ENCODE data around the gene CEP85. TPM values are rescaled to one million over a fixed set of nuclear protein-coding genes. Genes with fewer than 3 reads are reported as not detected.

Gene CEP85
- total RNA-seq, 1 donor from 2014 or later = 10.5 TPM

DNA sequence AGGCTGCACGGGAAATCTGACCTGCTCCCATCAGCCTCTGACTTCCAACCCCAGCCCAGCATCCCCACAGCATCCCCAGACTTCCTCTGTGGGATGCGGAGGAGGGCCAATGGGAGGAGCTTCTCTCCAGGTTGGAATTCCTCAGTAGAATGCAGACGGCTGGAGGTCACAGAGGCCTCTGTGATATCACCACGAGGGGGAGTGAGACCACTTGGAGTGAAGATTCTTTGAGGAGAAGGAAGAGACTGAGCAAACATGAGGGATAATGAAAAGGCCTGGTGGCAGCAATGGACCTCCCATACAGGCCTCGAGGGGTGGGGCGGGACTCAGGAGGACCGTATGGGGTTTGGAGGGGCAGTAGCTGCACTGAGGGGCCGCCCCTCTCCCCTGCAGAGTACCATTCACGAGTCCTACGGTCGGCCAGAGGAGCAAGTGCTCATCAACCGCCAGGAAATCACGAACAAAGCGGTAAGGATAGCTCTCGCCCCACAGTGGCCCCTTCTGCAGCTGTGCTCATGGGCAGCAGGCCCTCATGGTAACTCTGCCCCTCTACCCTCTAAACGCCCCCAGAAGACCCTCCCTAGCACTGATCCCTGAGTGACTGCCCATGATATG is 43.5 kb upstream of the CEP85 start, which contains the start of gene CATSPER4:
CATSPER4 (plus strand) TSS at position 230 of the 615 bp plus-strand sequence; CDS start at position 256, 26 bp downstream.
- Histone ChIP-seq H3K4me1 (ENCODE audit: insufficient read depth, low read length) (no peaks in the 10 kb centered on the region), H3K27ac (ENCODE audit: low read depth, low read length) (no peak within 1 kb of the TSS)
- H3K27ac Mint-ChIP-seq (ENCODE audit: unreplicated experiment) = no peak within 1 kb of the TSS

DNA sequence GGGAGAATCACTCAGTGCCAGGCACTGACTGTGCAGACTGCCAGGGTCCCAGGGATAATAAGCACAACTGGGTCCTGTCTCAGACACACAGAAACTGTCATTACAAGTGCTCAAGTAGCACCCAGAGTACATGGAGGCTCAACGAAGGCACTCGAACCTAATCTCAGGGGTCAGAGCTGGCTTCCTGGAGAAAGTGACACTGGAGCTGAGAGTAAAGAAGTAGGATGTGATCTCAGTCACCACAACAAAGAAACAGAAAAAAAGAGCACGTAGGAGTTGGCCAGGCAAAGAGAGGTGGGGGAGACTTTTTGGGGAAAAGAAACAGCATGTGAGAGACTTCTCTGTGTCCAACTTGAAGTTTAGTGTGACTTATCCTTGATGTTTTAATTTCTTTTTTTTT is 42.3 kb upstream of the CEP85 start:
- H3K4me2 ChIP-seq (ENCODE audit: low read length) = no peak overlapping the region
- H3K9ac ChIP-seq (ENCODE audit: low read length) = no peak overlapping the region
- Mint-ChIP-seq H3K4me3 (ENCODE audit: unreplicated experiment) (no peak overlapping the region), H3K4me1 (ENCODE audit: low read depth, unreplicated experiment) (no peaks in the 10 kb centered on the region), H3K27ac (ENCODE audit: unreplicated experiment) (no peak overlapping the region), H3K9me3 (ENCODE audit: unreplicated experiment) (peaks cover 5% of the 10 kb centered on the region), H3K27me3 (ENCODE audit: low read depth, unreplicated experiment) (peaks cover 26% of the 10 kb centered on the region), H3K36me3 (ENCODE audit: low read depth, unreplicated experiment) (peaks cover 2% of the 10 kb centered on the region)
- no peak for TF ChIP-seq EZH2 (IDR thresholded peaks at IDR 0.05; ENCODE audit: insufficient read depth, low read length)
- TF ChIP-seq, protein P1, sequence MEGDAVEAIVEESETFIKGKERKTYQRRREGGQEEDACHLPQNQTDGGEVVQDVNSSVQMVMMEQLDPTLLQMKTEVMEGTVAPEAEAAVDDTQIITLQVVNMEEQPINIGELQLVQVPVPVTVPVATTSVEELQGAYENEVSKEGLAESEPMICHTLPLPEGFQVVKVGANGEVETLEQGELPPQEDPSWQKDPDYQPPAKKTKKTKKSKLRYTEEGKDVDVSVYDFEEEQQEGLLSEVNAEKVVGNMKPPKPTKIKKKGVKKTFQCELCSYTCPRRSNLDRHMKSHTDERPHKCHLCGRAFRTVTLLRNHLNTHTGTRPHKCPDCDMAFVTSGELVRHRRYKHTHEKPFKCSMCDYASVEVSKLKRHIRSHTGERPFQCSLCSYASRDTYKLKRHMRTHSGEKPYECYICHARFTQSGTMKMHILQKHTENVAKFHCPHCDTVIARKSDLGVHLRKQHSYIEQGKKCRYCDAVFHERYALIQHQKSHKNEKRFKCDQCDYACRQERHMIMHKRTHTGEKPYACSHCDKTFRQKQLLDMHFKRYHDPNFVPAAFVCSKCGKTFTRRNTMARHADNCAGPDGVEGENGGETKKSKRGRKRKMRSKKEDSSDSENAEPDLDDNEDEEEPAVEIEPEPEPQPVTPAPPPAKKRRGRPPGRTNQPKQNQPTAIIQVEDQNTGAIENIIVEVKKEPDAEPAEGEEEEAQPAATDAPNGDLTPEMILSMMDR (IDR thresholded peaks at IDR 0.05; ENCODE audit: insufficient read depth, low read depth, low read length) = no peak
- no peaks in the 10 kb centered on the region for H3K79me2 ChIP-seq (ENCODE audit: insufficient read depth, low read length)
- no peak overlapping the region for H2AFZ ChIP-seq (ENCODE audit: low read depth, low read length)
- no peak overlapping the region for H3K4me3 ChIP-seq (ENCODE audit: insufficient read depth, low read depth, low read length)
- H3K9me3 ChIP-seq (ENCODE audit: insufficient read depth, low read depth, low read length) = no peaks in the 10 kb centered on the region
- FAIRE-seq (no peak), DNase-seq (ENCODE audit: low read depth) (no peak)
- no peaks in the 10 kb centered on the region for H3K36me3 ChIP-seq (ENCODE audit: insufficient read depth, low read length)
- H3K27me3 ChIP-seq (ENCODE audit: insufficient read depth, low read length) = peaks cover 10% of the 10 kb centered on the region
- H4K20me1 ChIP-seq (ENCODE audit: insufficient read depth, low read length) = no peaks in the 10 kb centered on the region
- no peak overlapping the region for H3K27ac ChIP-seq (ENCODE audit: low read depth, low read length)
- H3K4me1 ChIP-seq (ENCODE audit: insufficient read depth, low read length) = no peaks in the 10 kb centered on the region

More for the DNA sequence above, 43.5 kb upstream of the CEP85 start, which contains the start of gene CATSPER4:
- Mint-ChIP-seq H3K9me3 (ENCODE audit: unreplicated experiment) (peaks cover 5% of the 10 kb centered on the region), H3K36me3 (ENCODE audit: low read depth, unreplicated experiment) (peaks cover 5% of the 10 kb centered on the region), H3K4me3 (ENCODE audit: unreplicated experiment) (no peak within 1 kb of the TSS), H3K4me1 (ENCODE audit: low read depth, unreplicated experiment) (no peaks in the 10 kb centered on the region), H3K27me3 (ENCODE audit: low read depth, unreplicated experiment) (peaks cover 26% of the 10 kb centered on the region)
- H3K4me3 ChIP-seq (ENCODE audit: insufficient read depth, low read depth, low read length) = no peak within 1 kb of the TSS
- no peaks in the 10 kb centered on the region for H3K36me3 ChIP-seq (ENCODE audit: insufficient read depth, low read length)
- peaks cover 10% of the 10 kb centered on the region for H3K27me3 ChIP-seq (ENCODE audit: insufficient read depth, low read length)
- FAIRE-seq = no peak
- DNase-seq (ENCODE audit: low read depth) = no peak
- no peaks in the 10 kb centered on the region for H3K9me3 ChIP-seq (ENCODE audit: insufficient read depth, low read depth, low read length)
- no peaks in the 10 kb centered on the region for H3K79me2 ChIP-seq (ENCODE audit: insufficient read depth, low read length)
- H3K9ac ChIP-seq (ENCODE audit: low read length) = no peak within 1 kb of the TSS
- no peaks in the 10 kb centered on the region for H4K20me1 ChIP-seq (ENCODE audit: insufficient read depth, low read length)
- H3K4me2 ChIP-seq (ENCODE audit: low read length) = no peak within 1 kb of the TSS
- no peak within 1 kb of the TSS for H2AFZ ChIP-seq (ENCODE audit: low read depth, low read length)
- TF ChIP-seq, protein P1 (IDR thresholded peaks at IDR 0.05; ENCODE audit: insufficient read depth, low read depth, low read length) = no peak
- no peak for TF ChIP-seq EZH2 (IDR thresholded peaks at IDR 0.05; ENCODE audit: insufficient read depth, low read length)

DNA sequence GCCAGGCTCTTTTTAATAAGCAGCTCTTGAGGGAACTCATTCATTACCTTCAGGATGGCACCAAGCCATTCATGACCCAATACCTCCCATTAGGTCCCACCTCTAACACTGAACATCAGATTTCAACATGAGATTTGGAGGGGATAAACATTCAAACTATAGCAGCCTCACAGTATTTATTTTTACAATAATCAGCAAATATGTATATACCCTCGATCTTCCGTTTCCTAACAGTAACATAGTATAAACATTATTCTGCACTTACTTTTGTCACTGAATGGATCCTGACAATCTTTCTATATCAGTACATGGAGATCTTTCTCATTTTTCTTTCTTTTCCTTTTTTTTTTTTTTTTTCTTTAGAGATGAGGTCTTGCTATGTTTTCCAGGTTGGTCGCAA is 38.2 kb upstream of the CEP85 start:
- H2AFZ ChIP-seq (ENCODE audit: low read depth, low read length) = no peak overlapping the region
- Mint-ChIP-seq H3K27me3 (ENCODE audit: low read depth, unreplicated experiment) (peaks cover 41% of the 10 kb centered on the region), H3K4me3 (ENCODE audit: unreplicated experiment) (no peak overlapping the region), H3K9me3 (ENCODE audit: unreplicated experiment) (peaks cover 5% of the 10 kb centered on the region), H3K4me1 (ENCODE audit: low read depth, unreplicated experiment) (no peaks in the 10 kb centered on the region), H3K36me3 (ENCODE audit: low read depth, unreplicated experiment) (no peaks in the 10 kb centered on the region), H3K27ac (ENCODE audit: unreplicated experiment) (no peak overlapping the region)
- H3K9ac ChIP-seq (ENCODE audit: low read length) = no peak overlapping the region
- H3K79me2 ChIP-seq (ENCODE audit: insufficient read depth, low read length) = no peaks in the 10 kb centered on the region
- no peaks in the 10 kb centered on the region for H3K36me3 ChIP-seq (ENCODE audit: insufficient read depth, low read length)
- H4K20me1 ChIP-seq (ENCODE audit: insufficient read depth, low read length) = no peaks in the 10 kb centered on the region
- TF ChIP-seq, protein P1 (IDR thresholded peaks at IDR 0.05; ENCODE audit: insufficient read depth, low read depth, low read length) = no peak
- no peak for TF ChIP-seq EZH2 (IDR thresholded peaks at IDR 0.05; ENCODE audit: insufficient read depth, low read length)
- DNase-seq (ENCODE audit: low read depth) (no peak), FAIRE-seq (no peak)
- H3K9me3 ChIP-seq (ENCODE audit: insufficient read depth, low read depth, low read length) = no peaks in the 10 kb centered on the region
- H3K4me1 ChIP-seq (ENCODE audit: insufficient read depth, low read length) = no peaks in the 10 kb centered on the region
- no peak overlapping the region for H3K4me2 ChIP-seq (ENCODE audit: low read length)
- peaks cover 10% of the 10 kb centered on the region for H3K27me3 ChIP-seq (ENCODE audit: insufficient read depth, low read length)
- H3K4me3 ChIP-seq (ENCODE audit: insufficient read depth, low read depth, low read length) = no peak overlapping the region
- no peak overlapping the region for H3K27ac ChIP-seq (ENCODE audit: low read depth, low read length)
